GM18505 (cell line): Measurements from ENCODE around the gene VPS13C.
"Not testable (repeated sequence)": the region's sequence is repeated elsewhere in the genome, so short reads cannot be mapped to it uniquely, and the experiment has no call there.

ENCODE experiments used
- ATAC-seq: cut with Tn5 transposase; IDR thresholded peaks from one replicate; pipeline ENCODE4 v1.9.1; 2021; ENCODE audit not compliant: unreplicated experiment
- POLR2A ChIP-seq: IDR thresholded peaks from 4 replicates; pipeline ENCODE4 v1.6.1; 2011; ENCODE audit warnings: borderline replicate concordance; ENCODE audit not compliant: insufficient read depth, insufficient read length; ENCODE audit errors: extremely low read depth

Gene VPS13C

DNA sequence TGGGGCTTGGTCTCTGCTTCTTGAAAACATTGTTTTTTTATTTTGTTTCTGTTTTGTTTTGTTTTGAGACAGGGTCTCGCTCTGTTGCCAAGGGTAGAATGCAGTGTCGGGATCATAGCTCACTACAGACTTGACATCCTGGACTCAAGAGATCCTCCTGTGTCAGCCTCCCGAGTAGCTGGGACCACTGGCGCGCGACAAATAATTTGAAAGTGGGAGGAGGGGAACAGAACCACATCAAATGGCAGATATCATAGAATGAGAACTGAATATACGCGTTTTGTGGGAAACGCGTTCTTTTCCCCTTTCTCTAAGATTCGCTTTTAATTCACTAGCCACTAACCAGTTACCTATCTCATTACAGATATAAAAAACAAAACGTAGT, 641 bp upstream of the VPS13C start:
- no peak for ATAC-seq
- TF ChIP-seq POLR2A: no peak

DNA sequence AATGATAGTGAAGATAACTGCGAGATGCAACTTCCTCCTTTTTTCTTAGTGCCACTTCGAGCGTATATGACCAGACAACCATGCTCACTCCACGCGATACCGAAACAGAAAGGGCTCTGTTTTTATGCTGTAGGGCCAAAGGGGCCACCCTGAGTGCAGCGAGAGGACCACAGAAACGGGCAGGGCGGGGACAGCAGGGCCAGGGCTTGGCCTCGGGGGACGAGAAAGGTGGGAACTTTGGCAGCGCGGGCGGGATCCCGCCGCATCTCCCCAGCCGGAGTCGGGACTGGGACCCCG, 483 bp downstream of the VPS13C start:
- no peak for TF ChIP-seq POLR2A
- ATAC-seq: peak; percentile 66

DNA sequence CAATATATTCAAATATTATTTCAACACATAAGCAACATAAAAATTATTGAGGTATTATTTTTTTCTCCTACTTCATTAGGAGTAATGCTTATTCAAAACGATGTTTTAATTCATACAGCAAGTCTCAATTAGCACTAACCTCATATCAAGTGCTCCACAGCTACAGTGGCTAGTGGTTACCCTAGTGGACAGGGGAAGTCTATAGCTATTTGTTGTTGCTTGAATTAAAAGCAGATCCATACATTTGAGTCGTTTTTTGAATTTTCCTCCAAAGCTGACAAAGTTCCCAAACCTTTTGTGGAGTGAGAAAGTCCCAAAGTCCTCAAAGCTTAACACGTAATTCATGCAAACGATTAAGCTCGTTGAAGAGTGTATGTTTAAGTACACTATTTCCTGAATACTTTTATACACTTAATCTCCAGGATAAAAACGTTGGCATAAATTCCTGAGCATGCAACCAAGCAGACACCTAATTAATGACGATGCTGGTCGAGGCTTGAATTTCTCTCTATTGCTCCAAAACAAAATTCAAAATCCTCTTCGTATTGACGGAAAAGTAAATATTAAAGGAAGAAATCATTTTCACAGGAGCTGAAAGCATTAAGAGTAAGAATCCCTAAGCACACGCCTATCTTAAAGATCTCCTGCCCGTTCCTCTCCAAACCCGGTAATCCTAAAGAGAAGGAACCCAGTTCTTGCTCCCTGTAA, 985 bp downstream of the VPS13C start:
- no peak for ATAC-seq
- no peak for TF ChIP-seq POLR2A

DNA sequence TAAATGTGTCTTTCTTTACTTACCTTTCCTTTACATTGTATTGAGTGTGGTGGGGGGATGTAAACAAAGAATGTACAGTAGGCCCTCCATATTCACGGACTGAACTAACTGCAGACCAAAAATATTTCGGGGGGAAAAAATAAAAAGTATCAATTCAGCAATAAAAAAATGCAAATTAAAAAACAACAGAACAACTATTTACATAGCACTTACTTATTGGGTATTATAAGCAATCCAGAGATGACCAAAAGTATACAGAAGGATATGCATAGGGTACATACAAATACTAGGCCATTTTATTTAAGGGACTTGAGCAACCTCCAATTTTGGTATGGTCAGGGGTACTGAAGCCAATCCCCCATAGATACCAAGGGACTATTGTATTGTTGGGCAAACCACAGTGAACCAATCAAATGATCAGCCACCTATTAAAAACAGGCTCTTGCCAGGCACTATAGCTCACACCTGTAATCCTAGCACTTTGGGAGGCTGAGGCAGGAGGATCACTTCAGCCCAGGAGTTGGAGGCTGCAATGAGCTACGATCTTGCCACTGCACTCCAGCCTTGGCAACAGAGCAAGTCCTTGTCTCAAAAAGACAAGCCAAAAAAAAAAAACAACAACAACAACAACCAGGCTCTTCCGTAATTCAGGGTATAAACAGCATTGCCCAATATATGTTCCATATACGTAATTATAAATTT, 1.8 kb downstream of the VPS13C start:
- no peak for ATAC-seq
- TF ChIP-seq POLR2A: no peak

- no peak for TF ChIP-seq POLR2A
- no peak for ATAC-seq
Measured at GRCh38 chr15:62057341-62057980, 2.8 kb downstream of the VPS13C start.

- no peak for ATAC-seq
- no peak for TF ChIP-seq POLR2A
Measured at GRCh38 chr15:62054979-62055378, 5.3 kb downstream of the VPS13C start.

GRCh38 chr15:62053439-62054085, 6.7 kb downstream of the VPS13C start:
- no peak for ATAC-seq
- no peak for TF ChIP-seq POLR2A

DNA sequence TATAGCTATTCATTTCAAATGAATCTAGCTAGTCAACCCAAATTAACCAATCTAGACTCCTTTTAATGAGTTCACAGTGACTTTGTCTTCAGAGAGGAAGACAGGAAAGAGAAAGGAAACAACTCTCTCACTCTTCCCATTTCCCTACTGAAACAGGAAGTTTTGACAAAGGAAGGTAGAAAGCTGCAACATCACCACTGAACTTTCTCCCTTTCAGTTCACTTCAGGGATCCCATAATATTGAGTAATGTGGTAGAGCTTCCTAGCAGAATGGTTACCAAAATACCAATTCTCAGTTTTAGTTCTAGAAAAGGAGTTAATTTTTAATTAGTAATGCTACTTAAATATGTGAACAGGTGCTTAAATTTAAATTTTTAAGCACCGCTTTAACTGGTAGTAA, 7.5 kb downstream of the VPS13C start:
- ATAC-seq: no peak
- no peak for TF ChIP-seq POLR2A

GRCh38 chr15:62051166-62051565, 9.1 kb downstream of the VPS13C start:
- ATAC-seq: no peak
- TF ChIP-seq POLR2A: no peak

DNA sequence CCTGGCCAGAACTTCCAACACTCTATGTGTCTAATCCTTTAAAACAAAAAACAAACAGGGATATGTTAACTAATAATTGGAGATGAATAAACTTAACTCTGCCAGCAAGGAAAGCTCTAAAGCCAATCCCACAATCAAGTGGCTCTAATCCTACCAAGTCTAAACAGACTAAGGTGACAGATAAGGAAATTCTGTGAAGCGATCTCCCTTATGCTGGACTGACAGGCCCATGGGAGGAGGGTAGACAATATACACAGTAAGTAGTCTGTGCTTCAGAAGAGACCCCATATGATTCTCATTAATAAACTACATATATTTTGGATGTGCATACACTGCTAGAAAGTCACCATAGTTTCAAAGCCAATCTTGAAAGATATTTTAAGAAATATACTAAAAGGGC, 10.1 kb downstream of the VPS13C start:
- ATAC-seq: no peak
- no peak for TF ChIP-seq POLR2A

- ATAC-seq: not testable (repeated sequence)
Measured at GRCh38 chr15:62048254-62048653, 12.0 kb downstream of the VPS13C start.

GRCh38 chr15:62047282-62047827, 12.9 kb downstream of the VPS13C start:
- no peak for TF ChIP-seq POLR2A
- no peak for ATAC-seq

- no peak for ATAC-seq
- TF ChIP-seq POLR2A: no peak
Measured at GRCh38 chr15:62046078-62046743, 14.0 kb downstream of the VPS13C start.
